Stimulated activated CD8-positive, alpha-beta memory T cell treated with anti-CD3 and anti-CD28 coated beads, Interleukin-12 subunit alpha, Interleukin-12 subunit beta, amount 100 ng/mL, for 4 hours (primary cell): Measurements from ENCODE around the gene MST1R.

Experiments
- DNase-seq: peaks from one replicate; pipeline ENCODE4 v3.0.0-alpha.2; 2020; ENCODE audit warnings: low read depth

MST1R gene

DNA sequence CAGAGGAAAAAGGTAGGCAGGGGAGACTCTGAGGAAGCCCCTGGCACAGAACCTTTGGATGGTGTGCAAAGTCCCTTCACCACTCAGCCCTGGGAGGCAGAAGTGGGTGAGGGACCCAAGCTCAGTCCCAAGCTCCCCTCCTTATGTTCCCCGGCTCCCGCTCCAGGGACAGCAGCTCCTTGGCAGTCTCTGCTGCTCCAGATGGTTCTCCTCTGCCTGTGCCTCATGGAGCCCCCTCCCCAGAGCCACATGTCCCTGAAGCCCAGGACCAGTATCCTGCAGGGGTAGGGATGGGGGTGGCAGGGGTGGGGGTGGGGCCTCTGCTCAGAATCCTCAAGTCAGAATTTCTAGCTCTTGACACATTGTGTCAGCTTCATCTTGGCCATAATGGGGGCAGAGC is 26.0 kb downstream of the MST1R start:
- DNase-seq: no peak

DNA sequence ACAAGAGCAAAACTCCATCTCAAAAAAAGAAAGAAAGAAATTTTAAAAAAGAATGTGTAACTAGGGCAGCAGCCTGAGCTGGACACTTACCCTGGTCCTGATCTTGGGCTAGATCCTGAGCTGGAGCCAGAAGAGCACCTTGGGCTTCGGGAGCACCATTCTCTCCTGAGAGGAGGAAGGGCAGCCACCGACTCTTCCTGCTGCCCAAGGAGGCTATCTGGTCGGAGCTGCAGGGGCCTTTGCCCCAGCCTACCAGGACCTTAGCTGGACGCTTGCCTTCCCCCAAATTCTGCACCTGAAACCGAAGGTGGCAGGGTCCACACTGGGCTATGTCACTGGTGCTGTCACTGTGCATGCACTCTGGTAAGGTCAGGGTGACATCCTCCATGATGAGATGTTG is 27.1 kb downstream of the MST1R start:
- no peak for DNase-seq

DNA sequence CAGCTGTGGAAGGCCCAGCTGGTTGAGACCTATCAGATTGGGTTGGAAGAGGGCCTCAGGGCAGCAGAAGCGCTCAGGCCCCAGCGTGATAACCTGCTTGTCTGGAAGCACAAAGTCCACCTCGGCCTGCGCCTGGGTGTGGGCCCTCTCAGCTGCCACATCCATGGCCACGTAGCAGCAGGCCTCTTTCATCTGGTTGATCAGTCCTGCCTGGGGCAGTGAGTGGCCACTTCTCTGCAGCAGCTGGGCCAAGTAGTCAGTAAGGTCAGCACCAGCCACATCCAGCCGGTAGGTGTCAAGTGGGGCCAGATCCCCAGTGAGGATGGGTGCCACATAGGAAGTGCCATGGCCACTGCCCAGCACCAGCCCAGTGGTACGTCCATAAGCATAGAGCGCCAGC is 30.1 kb downstream of the MST1R start:
- DNase-seq: no peak

DNA sequence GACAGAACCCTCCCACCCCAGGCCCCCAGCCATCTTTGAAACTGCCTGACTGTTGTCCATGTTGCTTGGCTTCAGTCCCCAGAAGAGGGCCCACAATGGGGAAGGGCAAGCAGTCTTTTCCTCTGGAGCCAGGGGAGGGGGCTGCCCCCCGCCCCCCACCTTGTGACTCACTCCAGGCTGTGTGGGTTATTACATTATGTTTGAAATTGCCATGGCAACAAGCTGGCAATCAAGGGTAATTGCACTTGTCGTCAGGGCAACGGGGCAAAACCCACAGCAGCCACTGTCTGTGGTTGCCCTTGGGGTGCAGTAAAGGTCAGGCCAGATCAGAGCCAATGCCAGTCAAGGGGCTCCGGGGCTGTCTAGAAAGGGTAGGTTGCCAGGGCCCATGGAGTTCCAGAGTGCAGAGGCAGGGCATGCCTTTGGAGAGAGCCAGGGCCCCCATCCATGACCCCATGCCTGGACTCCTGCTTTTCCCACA is 30.8 kb downstream of the MST1R start:
- DNase-seq: no peak

DNA sequence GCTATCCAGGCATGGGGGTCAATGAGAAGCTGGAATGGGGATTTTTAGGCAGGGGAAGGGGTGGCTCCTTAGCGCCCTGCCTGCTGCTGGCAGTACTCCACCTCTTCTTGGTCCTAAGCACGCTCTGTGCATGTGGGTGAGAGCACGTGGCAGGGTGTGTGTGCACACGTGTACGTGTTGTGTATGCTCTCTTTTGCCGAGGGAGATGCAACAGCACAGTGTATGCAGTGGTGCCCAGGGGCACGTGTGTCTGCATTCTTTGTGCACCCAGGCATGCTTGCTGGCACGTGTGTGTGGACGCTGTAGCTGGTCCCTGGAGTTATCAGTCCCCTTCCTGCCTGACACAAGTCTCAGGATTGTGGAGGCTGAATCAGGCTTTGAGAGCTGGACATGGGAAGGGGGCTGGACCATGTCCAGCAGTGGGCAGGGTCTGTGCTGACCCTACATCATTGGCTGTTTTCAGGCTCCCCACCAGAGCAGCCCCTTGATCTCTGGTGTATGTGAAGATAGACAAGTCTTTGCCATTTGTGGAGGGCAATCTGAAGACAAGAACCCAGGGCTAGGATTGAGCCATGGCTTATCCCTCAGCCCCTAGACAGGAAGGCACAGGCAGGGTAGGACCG is 32.0 kb downstream of the MST1R start:
- no peak for DNase-seq

DNA sequence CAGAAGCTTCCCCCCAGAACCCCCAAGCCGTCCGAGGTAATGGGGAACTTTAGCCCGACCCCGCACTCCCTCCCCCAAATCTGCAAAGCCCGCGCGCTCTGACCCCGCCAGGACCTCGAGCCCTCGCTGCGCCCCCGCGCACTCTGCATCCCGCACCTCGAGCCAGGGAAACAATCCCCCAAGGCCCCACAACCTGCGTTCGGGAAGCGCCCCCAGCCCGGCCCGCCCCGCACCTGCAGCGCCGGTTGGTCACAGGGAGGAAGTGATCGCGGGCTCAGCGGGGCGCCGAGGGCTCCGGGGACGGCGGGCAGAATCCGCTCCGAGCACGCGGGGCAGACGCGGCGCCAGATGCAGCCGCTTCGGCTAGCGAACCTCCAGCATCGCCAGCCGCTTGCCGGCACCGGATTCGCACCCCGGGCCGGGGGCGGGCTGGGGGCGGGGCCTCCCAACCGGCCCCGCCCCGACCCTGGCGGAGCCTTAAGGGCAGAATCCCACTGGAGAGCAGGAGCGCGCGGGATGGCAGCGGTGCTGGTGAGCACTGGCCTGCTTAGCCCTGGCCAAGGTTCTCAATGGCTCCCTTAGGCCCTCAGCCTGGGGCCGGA is 34.0 kb downstream of the MST1R start, which contains the start of gene CAMKV:
Gene CAMKV, minus strand, starts transcription at position 382 of the 602 bp plus-strand sequence. CDS start 7,518 bp downstream, outside the sequence.
- DNase-seq: no peak

DNA sequence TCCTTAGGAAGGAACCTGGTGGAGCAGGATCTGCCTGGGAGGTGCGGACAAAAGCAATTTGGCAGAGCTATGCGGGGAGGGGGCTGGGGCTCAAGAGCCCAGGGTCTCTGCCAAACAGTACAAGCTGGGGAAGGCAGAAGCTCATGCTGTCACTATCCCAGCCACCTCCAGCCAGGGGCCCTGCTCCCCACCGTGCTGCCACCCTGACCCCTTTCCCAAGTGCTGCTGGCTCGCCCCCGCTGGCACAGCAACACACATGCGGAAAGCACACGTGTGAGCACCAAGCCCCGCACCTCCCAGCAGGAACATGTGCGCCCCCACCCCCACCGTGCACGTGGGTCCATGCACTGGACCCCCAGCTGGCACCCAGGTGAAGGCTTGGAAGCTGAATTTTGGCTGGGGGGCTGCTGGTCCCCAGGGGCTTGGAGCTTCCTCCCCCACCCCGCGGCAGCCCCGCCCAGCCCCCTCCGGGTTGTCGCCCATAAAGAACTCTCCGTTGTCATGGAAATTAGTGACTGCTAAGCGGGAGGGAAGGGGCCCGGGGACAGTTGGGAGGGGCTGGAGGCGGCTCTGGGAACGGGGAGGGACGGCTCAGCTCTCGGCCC is 34.7 kb downstream of the MST1R start:
- DNase-seq: no peak

DNA sequence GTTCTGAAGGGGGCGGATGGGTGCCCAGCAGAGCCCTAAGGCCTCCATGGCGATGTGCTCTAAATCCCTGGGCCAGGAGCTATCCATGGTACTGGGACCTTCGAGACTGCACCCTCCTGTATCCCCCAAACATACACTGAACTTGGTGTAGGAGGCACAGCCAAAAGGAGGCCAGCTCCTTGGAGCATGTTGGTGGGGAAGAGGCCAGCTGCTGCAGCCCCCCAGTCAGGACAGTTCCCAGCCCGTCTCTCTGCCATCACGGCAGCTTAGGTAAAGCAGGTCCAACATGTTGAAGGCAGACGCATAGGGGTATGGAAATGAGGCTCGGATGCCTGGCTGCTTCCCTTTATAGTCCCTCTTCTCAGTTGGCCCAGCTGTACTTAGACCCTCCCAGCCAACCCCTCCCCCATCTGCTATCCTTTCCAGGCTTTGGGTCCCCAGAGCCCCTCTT is 35.8 kb downstream of the MST1R start:
- no peak for DNase-seq

DNA sequence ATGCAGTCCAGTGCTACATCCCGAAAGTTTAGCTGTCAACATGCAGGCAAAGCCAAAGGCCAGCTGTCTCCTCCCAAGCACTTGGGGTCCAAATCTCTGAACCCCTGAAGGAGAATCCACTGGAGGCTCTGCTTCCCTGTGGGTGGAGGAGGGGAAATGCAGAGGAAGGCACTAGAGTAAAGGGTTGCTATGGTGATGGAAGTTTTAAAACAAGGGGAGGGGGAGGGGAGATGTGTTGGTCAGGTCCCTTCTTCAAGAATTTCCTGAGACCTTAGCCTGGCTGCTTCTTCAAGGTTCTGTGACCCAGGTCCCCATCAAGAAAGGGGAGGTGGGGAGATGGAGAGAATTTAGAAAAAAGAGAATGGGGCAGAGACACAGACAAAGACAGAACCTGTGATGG is 36.3 kb downstream of the MST1R start:
- no peak for DNase-seq

DNA sequence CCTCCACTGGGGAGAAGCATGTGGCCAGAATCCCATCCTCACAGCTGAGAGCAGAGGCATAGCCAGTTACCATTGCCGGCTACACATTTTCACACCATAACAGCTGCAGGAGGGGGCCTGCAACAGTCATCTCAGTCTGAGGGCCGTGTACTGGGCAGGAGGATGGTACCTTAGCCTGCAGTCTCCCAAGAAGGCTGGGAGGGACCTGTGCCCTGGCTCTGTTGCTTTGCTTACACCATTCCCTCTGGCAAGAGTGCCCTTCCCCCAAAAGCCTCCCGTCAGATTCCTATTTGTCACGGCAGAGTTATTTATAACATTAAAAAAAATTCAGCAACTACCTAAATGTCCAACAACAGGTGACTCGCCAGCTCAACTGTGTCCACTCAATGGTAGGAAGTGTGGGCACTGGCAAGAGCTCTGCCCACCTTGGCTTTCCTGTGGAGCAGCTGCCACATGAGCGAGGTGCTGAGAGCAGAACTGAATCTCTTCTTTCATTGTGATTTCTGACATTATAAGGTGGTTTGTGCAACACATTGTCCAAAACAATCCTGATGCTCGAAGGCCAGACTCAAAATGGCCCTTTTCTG is 38.4 kb downstream of the MST1R start:
- no peak for DNase-seq

DNA sequence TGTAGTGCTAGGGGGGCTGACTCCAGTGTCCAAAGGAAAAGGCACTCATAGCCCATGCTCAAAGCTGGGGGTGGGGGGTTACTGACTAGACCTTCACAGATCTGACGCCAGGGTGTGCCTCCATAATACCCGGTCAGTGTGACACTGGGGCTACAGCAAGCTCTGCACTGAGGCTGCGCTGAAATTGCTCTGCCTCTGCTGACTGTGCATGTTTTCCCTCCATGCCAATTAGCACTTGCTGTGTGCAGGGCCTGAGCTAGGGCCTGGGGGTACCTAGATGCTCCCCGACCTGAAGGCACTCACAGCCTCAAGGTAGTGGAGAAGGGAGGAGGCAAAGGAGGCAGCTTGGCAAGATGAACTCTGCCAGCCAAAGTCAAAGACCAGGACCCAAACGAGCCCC is 39.2 kb downstream of the MST1R start:
- DNase-seq: no peak

DNA sequence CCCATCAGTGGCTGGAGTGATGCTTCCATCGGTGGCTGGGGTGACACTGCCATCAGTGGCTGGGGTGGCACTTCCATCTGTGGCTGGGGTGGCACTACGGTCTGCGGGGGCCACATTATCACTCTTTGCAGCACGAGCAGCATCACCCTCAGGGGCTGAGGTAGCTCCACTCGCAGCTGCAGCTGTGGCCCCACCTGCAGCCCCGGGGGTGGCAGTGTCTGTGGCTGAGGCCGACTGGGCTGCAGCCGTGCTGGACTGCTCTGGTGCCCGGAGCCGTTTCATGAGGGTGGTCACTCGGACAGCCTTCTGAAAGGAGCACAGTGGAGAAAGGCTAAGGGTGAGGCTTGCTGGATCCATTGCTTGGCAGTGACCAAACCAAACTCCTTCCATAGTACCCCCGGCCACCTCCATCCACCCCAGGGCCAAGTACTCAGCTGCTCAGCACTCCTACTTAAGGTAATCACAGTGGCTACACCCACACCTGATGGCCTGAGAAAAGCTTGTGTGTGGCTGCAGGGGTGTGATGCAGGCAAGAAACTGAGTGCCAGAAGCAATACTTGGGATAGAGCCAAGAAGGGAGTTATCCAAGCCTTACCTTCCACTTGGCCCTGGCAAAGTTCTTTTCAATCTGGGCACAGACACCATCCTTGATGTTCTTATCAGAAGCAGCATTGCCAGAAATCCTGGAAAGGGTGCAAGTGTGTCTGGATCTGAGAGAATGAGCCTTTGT is 43.9 kb downstream of the MST1R start:
- DNase-seq: no peak

DNA sequence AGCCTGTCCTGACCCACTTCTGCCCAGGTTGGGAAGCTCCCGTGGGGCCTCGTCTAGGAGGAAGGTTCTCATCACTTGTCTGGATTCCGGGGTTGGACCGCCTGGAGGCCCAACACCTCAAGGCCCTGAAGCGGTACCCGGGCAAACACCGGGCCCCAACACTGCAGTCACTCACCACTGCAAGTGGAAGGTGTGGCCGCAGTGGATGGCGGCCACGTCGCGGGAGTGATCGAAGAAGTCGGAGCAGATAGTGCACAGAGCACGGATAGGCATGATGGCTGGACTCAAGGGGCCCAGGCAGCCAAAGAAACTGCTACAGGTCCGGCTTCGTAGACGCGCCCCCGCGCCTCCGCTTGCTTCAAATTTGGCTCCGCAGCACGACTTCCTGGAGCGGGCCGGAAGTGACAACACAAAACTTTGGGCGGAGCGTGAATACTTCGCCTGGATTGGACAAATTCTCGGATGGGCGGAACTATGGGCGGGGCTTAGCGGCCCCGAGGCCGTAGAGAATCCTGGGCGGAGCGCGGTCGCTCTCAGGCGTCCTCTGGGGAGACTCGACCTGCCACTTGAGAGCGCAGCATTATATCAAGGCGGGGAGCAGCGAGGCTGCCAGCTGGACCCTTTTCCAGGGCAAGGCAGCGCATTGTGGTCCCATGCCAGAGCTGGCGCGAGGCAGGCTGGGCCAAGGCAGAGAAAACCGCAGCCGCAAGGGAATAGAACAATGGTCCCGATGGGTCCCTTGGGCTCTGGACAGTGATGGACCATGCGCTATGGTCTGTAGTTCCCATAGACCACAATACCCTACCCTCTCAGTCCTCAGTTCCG is 47.3 kb downstream of the MST1R start, which contains the start of gene TRAIP:
Gene TRAIP, minus strand, starts transcription at position 384 of the 825 bp plus-strand sequence. Its CDS starts 111 bp downstream, at position 273.
- DNase-seq: peak; percentile 87

DNA sequence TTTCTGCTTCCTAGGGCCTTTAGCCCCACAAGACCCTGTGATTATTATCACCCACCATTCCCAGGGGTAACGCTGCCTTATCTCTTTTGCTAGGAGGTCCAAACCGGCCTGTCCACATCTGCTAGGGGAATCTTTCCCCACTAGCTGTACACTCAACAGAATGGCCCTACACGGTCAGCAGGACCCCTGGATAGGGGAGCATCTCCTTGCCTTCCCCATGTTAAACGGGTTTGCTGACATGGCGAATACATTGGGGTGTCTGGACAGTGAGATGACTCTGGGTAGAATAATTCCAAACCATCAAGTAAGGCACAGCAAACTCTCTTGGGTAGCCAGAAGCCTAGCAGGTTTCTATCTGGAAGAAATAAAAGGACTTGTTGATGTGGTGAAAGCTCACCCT is 48.0 kb downstream of the MST1R start:
- DNase-seq: no peak

DNA sequence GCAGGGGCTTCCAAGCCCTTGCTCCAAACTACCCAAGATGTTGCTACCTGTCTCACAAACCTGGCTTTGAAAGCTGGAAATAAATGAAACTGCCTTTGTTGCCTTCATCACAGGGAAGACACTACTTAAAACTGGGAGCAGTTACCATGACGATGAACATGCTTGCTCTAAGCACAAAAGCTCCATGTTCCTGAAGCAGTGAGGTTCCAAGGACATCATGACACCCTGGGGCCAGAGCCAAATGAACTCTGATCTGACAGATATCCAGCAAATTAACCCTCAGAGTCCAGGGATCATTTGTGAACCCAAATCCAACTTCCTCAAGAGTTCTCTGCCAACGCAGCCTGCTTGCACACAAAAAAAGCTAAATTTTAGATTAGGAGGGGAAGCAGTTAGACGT is 58.0 kb downstream of the MST1R start:
- no peak for DNase-seq

DNA sequence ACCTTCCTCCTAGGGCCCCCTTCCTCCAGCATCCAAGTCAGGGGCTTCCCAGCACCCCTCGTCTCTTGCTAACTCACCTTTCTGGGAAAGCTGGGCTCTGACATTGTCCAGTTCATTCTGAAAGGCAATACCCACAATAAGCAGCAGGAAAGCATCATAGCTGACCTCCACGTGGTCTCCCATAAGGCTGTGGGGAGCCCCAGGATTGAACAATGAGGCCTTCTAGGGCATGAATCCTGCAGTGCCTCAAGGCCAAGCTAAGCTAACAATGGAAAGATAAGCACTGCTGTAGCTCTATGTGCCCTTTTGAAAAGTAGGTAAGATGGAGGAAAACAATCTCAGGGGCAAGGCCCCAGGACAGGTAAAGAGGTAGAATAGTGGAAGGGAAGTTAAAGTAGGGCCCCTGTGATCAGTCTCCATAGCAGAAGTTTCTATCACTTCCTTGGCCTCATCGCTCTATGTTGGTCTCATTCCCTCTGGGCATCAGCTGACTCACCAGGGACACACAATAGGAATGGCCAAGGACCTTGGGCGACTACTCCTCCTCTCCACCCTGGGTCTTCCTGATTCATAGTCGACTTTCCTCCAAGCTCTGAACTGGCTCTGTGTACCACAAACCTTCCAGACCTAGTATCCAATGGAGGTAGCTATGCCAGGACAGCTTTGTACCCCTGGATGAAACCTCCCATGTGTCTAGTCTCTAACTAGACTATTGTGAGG is 59.0 kb downstream of the MST1R start:
- no peak for DNase-seq

DNA sequence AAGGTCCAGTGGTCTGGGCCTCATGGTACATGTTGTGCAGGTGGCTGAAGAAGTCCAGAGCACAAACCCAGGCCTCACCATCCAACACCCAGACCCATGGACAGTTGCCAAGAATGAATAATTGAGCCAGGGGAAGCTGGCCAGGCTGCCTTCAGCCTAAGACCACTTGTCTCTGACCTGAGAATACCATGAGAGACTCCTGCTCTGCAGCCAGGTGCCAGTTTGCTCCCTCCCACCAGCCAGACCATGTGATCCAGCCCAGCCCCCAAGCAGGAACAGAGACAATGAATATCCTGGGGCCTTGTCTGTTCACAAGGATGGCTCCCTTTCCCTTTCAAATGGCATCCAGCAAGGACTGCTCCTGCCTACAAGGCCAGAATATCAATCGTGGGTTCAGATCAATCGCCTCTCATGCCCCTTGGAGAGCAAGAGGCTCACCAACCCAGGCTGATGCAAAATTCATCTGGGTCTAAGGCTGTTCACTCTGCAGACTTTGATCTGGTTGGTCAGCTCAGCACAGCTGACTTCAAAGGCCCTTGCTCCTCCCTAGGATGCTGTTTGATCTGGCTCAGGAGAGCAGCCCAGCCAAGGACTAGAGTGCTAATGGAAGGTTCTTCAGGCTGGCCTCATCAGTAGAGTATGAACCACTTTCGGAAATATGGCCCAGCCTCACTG is 60.7 kb downstream of the MST1R start:
- no peak for DNase-seq

DNA sequence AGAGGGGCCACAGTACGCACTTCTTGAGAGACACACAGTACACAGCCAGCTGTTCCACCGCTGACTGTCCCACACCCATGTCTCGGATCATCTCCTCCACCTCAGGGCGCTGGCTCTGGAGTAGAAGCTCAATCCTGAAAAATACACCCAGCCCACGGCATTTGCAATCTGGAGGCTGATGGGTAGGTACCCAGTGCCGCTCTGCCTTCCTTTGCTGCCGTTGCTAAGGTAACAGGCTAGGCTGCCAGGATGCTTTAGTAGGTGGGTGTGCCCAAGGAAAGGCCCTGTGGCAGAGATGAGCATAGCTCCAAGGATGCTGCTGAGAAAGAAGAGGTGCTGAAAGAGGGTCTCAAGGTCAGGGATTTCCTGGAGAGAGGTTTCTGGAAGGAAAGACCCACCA is 61.9 kb downstream of the MST1R start:
- no peak for DNase-seq

DNA sequence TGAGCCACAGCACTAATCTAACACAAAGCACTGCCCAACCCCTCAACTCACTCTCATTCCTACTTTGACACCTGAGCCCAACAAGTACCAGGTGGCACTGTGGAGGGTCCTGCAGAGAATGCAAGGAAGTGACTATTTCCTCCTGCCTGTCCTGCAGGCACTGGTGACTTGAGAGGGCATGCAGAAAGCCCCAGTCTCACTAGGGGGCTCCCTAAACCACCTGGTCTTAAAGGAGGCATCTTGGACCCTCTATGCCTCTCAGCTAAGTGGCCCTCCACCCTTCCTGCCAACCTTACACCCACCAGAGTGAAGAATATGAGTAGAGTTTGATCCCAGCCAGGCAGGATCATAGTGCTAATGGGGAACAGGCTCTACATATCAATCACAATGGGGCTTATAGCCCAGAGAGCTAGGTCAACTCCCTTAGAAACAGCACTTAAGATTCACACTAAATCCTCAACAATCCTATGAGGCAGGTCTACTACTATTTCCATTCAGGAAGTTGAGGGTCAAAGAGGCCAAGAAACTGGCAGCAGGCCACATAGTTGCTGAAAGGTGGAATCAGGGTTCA is 62.5 kb downstream of the MST1R start:
- no peak for DNase-seq

DNA sequence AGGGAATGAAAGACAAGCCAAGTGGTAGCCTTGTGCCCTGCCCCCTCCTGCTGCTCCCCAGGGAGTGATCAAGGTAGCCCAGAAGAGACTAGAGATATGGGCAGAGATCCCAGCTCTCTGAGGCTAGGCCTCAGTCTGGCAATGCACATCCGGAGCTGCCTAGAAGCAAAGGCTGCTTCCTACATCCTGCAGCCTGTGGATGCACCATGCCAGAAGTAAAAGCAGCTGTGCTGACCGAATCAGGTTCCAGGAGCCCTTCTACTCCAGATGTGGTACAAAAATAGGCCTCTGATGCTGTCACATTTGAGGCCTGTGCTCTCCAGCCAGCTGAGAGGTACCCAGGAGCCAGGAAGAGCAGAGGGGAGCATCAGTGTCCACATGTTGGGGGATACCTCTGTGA is 63.3 kb downstream of the MST1R start:
- DNase-seq: no peak
